HG03342 (cell line): ENCODE data around the gene DND1.
A peak's percentile ranks its signal among the peaks of the same experiment; 100 is the strongest.
"Not testable (repeated sequence)": the region's sequence is repeated elsewhere in the genome, so short reads cannot be mapped to it uniquely, and the experiment has no call there.

Experiments
- ATAC-seq: cut with Tn5 transposase; IDR thresholded peaks from one replicate; pipeline ENCODE4 v1.9.1; 2021; ENCODE audit warnings: mild to moderate bottlenecking, moderate library complexity; ENCODE audit not compliant: unreplicated experiment

Gene DND1

DNA sequence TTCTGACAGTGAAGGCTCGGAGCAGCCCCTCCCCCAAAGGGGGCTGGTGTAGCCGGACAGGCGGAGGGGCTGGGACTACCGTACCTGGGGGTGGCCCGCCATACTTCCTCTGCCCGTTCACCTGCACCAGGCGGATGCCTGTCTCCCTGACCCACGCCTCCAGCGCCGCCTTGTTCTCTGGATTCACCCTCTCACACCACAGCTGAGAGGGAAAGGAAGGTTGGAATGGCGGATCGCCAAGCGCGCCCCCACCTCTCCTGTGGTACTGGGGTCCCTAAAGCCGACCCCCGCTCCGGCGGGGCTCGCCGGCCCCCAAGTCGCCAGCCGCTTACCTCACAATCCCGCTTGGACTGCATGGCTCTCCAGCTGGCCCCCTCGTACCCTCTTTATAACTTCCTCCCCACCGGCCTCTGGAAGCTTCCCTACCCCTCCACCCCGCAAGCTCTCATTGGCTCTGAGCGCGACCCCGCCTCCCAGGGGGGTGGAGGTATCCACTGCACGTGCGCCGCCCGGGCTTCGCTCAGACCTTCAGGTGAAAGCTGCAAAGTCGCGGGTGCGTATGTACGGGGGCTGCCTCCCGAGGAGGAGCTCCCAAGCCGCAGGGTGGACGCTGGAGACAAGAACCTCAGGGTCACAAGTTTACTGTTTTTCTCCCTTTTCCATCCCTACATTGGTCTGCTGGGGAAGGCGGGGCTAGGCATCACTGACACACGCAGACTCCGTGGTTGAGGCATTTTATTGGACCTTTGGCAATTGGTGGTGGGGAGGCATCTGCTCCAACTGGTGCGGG, at the start of gene DND1:
Gene DND1, minus strand, starts transcription at position 390 of the 790 bp plus-strand sequence. Its CDS starts 34 bp downstream, at position 356.
- ATAC-seq: no peak

DNA sequence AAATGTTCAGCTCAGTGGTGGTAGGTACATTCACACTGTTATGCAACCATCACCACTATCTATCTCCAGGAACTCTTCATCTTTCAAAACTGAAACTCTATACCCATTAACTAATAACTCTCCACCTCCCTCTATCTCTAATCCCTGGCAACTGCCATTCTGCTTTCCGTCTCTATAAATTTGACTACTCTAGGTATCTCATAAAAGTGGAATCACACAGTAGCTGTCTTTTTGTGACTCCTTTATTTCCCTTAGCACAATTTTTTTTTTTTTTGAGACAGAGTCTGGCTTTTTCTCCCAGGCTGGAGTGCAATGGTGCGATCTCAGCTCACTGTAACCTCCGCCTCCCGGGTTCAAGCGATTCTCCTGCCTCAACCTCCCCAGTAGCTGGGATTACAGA, 48.0 kb upstream of the DND1 start:
- ATAC-seq: not testable (repeated sequence)

DNA sequence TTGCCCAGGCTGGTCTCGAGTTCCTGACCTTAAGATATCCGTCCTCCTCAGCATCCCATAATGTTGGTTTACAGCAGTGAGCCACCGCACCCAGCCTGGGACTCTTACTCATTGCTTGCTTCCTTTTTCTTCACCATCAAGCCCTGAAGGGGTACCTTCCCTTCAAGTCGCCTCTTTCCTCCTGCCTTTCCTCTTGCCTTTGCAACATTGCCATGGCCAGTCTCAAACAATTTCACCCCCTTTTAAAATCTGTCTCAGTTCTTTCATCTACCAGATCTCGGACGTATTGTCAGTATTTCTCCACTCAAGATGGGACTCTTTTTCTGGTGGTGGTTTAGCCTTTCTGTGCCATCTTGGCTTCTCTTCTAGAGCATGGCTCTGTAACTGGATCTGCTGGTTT, 47.4 kb upstream of the DND1 start:
- ATAC-seq: not testable (repeated sequence)

GRCh38 chr5:140718266-140718592, 44.9 kb upstream of the DND1 start:
- no peak for ATAC-seq

GRCh38 chr5:140716238-140716637, 42.9 kb upstream of the DND1 start:
- not testable (repeated sequence) for ATAC-seq

DNA sequence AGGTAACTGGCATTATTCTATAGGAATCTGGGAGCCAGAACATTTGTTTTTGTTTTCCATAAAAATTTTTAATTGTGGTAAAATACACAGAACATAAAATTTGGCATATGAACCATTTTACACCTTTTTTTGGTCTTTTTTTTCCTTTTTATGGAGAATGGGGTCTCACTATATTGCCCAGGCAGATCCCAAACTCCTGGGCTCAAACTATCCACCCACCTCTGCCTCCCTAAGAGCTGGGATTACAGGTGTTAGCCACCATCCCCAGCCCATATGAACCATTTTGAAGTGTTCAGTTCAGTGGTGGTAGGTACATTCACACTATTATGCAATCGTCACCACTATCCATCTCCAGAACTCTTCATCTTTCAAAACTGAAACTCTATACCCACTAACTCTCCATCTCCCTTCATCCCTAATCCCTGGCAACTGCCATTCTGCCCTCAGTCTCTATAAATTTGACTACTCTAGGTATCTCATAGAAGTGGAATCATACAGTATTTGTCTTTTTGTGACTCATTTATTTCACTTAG, 40.3 kb upstream of the DND1 start:
- no peak for ATAC-seq

GRCh38 chr5:140711794-140712193, 38.4 kb upstream of the DND1 start:
- ATAC-seq: no peak

GRCh38 chr5:140710899-140711552, 37.6 kb upstream of the DND1 start:
- peak; percentile 89 for ATAC-seq

- ATAC-seq: not testable (repeated sequence)
Measured at GRCh38 chr5:140708787-140709186, 35.4 kb upstream of the DND1 start.

- ATAC-seq: no peak
Measured at GRCh38 chr5:140707812-140708211, 34.4 kb upstream of the DND1 start.

- ATAC-seq: peak; percentile 98
Measured at GRCh38 chr5:140700177-140701144, 27.1 kb upstream of the DND1 start, which contains the start of gene ZMAT2. Gene ZMAT2, plus strand, starts transcription at chr5:140700447. Its CDS starts 14 bp downstream, at chr5:140700461.

DNA sequence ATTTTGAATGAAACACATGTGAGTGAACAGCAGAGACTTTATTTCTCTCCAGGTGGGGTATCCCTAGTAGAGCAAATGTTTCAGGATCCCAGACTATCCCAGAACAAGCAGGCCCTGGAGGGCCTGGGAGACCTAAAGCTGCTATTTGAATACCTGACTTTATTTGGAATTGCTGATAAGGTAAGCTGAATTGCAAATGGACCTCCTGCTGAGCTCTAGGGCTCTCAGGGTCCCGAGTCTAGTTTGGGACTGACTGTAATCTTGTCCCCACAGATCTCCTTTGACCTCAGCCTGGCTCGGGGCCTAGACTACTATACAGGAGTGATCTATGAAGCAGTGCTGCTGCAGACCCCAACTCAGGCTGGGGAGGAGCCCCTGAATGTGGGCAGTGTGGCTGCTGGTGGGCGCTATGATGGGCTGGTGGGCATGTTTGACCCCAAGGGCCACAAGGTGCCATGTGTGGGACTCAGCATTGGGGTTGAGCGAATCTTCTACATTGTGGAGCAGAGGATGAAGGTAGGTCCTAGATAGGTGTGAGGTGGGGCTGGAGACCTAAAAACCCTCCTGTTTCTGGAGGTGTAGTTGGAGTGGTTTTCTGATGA, 23.6 kb upstream of the DND1 start:
- no peak for ATAC-seq

GRCh38 chr5:140694276-140694675, 20.9 kb upstream of the DND1 start:
- ATAC-seq: no peak

DNA sequence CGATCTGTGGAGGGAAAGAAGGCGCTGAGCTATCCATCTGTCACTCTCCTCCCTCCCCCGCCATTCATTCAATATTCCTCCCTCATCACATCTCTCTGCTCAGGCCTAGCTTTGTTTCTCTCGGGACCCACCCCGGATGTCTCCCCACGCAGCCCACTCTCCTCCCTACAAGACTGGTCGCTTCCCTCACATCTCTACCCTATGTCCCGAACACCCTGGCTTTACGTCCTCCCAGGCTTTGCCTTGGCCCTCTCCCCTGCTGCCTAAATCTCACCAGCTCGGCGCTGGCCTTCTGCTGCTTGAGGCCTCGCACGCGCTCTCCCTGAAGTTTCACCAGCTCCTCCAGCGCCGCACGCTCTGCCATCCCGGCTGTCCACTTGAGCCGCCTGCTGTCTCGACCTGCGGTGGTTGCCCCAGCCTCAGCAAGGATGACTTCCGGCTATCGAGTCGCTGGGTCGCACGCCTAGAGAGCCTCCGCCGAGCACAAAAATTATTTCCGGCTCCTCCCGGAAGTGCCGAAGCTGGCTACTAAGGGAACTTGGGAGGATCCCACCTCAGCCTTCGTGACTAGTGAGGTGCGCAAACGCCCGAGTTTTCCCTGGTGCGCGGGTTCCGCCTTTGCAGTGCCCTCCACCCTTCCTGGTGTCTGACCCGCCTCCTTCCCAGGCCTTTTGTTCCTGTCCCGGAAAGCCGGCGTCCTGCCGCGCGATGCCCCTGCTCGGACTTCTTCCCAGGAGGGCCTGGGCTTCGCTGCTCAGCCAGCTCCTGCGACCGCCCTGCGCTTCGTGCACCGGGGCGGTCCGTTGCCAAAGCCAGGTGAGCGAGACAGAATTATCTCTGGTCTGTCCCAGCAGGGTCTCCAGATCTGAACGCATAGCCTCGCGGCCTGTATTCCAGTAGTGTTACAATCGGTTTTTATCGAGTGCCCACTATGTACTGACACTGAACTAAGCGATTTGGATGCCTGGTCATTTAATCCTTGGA, 17.9 kb upstream of the DND1 start, which contains the start of the genes HARS1 and HARS2:
Gene HARS1, minus strand, starts transcription at position 430 of the 984 bp plus-strand sequence. Its CDS starts 66 bp downstream, at position 364.
Gene HARS2, plus strand, starts transcription at position 515 of the 984 bp plus-strand sequence. Its CDS starts 194 bp downstream, at position 709.
- peak; percentile 96 for ATAC-seq

DNA sequence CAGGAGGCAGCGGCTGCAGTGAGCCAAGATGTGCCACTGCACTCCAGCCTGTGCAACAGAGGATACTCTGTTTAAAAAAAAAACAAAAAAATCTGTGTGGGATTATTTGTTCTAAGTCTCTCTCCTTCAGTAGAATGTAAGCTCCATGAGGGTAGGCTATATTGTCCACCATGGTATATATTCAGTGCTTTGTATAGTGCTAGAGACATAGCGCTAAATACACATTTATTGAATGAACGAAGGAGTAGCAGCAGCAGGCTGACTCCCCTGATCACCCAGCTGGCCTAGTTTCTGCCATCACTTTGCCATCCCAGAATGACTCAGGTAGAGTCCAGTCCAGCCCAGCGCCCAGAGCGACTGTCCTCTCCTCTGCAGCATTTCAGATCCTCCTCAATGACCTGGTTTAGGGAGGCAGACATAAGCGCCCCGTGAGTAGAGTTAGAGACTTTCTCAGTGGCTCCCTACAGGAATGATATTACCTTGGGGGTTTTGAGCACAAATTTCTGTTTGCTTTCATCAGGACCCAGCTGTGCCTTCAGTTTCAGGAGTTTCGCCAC, 17.1 kb upstream of the DND1 start:
- peak; percentile 1 for ATAC-seq

DNA sequence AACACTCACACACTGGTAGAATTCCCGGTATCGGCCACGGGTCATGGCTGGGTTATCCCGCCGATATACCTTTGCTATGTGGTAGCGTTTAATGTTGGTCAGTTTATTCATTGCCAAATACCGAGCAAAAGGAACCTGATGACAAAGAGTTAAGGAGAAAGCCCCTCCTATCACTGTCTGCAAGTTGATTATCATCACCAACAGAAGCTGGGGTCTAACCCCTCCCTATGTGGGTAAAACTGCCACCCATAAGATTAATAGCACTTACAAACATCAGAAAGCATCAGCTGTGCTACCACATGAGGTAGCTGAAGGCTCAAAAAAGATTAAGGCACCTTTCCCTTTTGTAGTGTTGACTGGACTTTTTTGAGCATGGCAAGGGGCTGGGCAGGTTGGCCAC, 5.6 kb upstream of the DND1 start:
- ATAC-seq: no peak

DNA sequence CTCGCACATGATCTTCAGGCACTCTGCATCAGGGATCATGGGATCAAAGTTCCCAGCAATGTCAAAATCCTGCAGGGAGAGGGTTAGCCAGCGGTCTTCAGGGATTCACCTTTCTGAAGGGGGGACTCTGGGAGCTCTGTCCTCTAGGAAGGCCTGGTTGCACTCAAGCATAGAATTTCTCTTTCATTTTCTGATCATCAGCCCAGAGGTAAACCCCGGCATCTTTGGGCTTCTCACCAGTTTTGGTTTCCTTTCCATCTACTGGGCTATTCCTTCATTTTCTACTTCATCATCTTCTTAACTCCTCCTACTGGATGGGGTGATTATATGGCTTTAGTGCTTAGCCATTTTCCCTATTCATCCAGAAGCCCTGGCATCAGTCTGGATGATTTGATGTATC, 4.6 kb upstream of the DND1 start:
- peak; percentile 78 for ATAC-seq

GRCh38 chr5:140674629-140675028, 1.3 kb upstream of the DND1 start:
- no peak for ATAC-seq

DNA sequence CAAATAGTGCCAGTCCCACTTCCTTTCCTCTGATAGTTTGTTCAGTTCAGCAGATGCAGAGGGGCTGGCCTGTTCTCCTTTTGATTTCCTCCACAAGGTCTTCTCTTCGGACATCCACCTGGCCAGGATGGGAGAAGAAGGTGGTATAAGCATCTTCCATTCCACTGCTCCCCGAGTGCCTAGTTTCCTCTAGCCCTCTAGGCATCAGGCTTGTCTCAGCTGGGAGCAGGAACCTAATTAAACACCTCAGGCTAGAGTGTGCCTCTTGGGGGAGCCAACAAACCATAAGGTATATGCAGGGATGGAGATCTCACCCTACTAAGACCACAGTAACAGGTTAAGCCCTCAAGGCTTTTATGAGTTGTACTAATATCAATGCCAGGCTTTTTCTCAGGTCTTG, 835 bp upstream of the DND1 start:
- no peak for ATAC-seq
